ENCODE results near the gene TST.
A peak's percentile ranks its signal among the peaks of the same experiment; 100 is the strongest.
"Not testable (repeated sequence)": the region's sequence is repeated elsewhere in the genome, so short reads cannot be mapped to it uniquely, and the experiment has no call there.

Gene TST

GRCh38 chr22:36997746-36998145, 21.5 kb downstream of the TST start:
- DNase-seq (ENCODE audit: extremely low read depth, low read depth), result no peak
- no peak overlapping the region for H3K4me3 ChIP-seq (replicated peaks; ENCODE audit: low read depth, low read length)
- TF ChIP-seq CTCF (IDR thresholded peaks at IDR 0.05; ENCODE audit: low read depth, low read length, missing control alignments), result no peak

GRCh38 chr22:36991206-36991605, 28.0 kb downstream of the TST start:
- no peak for TF ChIP-seq CTCF (IDR thresholded peaks at IDR 0.05; ENCODE audit: low read depth, low read length, missing control alignments)
- no peak overlapping the region for H3K4me3 ChIP-seq (replicated peaks; ENCODE audit: low read depth, low read length)

DNA sequence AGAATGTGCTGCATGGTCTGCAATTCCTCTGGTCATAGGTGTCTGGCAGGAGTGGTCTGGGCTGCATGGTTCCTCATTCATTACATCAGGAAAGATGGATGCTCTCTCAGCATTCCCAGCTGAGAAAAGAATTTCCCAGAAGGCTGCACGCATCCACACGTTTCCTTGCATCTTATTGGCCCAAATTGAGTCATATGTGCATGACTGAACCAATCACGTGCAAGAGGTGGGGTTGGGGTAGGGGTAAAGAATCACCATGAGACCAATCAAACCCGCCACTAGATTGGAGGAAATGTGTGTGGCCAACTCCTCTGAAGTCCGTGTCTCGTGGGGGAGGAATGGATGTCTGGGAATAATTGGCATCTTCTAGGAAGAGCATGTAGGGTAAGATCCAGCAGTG, 28.8 kb downstream of the TST start:
- DNase-seq (ENCODE audit: extremely low read depth, low read depth), result no peak
- TF ChIP-seq CTCF (IDR thresholded peaks at IDR 0.05; ENCODE audit: low read depth, low read length, missing control alignments), result no peak
- no peak overlapping the region for H3K4me3 ChIP-seq (replicated peaks; ENCODE audit: low read depth, low read length)

More at GRCh38 chr22:36991206-36991605, 28.0 kb downstream of the TST start:
- DNase-seq (ENCODE audit: extremely low read depth, low read depth), result no peak

DNA sequence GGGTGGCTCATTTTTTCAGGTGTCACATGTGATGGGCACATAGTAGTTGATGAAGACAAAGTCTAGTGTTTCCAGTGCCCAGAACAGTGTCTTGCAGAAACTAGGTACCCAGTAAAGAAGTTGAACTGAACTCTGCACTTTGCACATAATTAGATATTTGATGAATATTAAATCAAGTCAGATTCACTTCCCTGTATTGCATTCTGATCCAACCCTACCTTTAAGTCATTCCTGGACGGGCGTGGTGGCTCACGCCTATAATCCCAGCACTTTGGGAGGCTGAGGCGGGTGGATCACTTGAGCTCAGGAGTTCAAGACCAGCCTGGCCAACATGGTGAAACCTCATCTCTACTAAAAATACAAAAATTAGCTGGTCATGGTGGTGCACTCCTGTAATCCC, 30.2 kb downstream of the TST start:
- not testable (repeated sequence) for DNase-seq (ENCODE audit: extremely low read depth, low read depth)

GRCh38 chr22:36988075-36988832, 31.0 kb downstream of the TST start:
- no peak for DNase-seq (ENCODE audit: extremely low read depth, low read depth)
- H3K4me3 ChIP-seq (replicated peaks; ENCODE audit: low read depth, low read length), result no peak overlapping the region
- TF ChIP-seq CTCF (IDR thresholded peaks at IDR 0.05; ENCODE audit: low read depth, low read length, missing control alignments), result no peak

More for the DNA sequence above, 30.2 kb downstream of the TST start:
- not testable (repeated sequence) for H3K4me3 ChIP-seq (replicated peaks; ENCODE audit: low read depth, low read length)

- DNase-seq (ENCODE audit: extremely low read depth, low read depth), result no peak
- H3K4me3 ChIP-seq (replicated peaks; ENCODE audit: low read depth, low read length), result no peak overlapping the region
- peak; percentile 86 for TF ChIP-seq CTCF (IDR thresholded peaks at IDR 0.05; ENCODE audit: low read depth, low read length, missing control alignments)
Observed at GRCh38 chr22:36986242-36986821, 32.9 kb downstream of the TST start.

- no peak for TF ChIP-seq CTCF (IDR thresholded peaks at IDR 0.05; ENCODE audit: low read depth, low read length, missing control alignments)
- no peak for DNase-seq (ENCODE audit: extremely low read depth, low read depth)
- no peak overlapping the region for H3K4me3 ChIP-seq (replicated peaks; ENCODE audit: low read depth, low read length)
Observed at GRCh38 chr22:36985211-36985889, 33.9 kb downstream of the TST start.

All from HFF-Myc (cell line).